Stimulated activated CD8-positive, alpha-beta memory T cell treated with anti-CD3 and anti-CD28 coated beads, Interleukin-15, amount 100 ng/mL, for 1 hour (primary cell): ENCODE data around the gene MYL2.

Source experiments
- DNase-seq: peaks from one replicate; pipeline ENCODE4 v3.0.0-alpha.2; 2020; ENCODE audit warnings: low read depth

The MYL2 gene

GRCh38 chr12:110896559-110896958 lies 23.8 kb downstream of the MYL2 start:
- no peak for DNase-seq

DNA sequence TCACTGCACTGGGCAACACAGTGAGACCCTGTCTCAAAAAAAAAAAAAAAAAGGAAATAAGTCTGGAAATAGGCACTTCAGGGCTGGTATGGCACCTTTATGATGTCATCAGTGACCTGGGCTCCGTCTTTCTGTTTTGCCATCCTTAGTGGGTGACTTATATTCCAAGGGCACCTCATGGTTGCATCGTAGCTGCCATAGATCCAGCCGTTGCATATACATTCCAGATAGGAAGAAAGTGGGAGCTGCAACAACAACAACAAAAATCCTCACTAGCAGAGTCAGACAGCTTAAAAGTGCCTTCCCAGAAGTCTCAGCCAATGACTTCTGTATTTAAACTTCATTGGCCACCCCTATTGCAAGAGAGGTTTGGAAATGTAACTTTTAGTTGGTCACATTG lies 26.4 kb downstream of the MYL2 start:
- no peak for DNase-seq

DNA sequence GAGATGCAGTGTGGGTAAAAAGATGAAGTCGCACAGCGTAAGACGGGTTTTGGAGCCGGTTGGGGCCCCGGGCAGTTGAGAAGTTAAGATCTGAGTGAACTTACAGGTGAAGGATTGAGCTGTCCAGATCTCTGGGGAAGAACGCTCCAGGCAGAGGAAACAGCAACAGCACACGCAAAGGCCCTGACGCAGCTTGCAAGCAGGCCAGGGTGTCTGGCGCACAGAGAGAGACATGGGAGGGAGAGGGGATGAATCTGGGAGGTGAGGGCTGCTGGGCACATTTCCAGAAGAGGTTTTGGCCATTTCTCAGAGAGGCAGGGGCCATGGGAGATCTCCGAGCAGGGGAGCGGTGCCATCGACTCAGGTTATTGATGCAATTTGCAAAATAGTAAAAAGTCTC lies 31.0 kb downstream of the MYL2 start:
- no peak for DNase-seq

- no peak for DNase-seq
These were observed 32.0 kb downstream of the MYL2 start for GRCh38 chr12:110888256-110888991.

GRCh38 chr12:110885152-110885840 lies 35.1 kb downstream of the MYL2 start:
- no peak for DNase-seq

DNA sequence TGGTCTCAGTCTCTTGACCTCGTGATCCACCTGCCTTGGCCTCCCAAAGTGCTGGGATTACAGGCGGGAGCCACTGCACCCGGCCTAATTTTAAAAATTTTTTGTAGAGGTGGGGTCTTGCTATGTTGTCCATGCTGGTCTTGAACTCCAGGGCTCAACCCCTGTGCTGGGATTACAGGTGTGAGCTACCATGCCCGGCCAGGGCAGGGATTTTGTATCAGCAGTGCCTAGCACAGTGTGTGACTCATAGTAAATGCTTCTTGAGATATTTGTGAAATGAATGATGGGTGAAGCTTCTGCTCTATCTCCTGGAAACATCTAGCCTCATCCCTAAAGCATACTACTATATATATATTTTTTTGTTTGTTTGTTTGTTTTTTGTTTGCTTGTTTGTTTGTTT lies 37.1 kb downstream of the MYL2 start:
- no peak for DNase-seq

DNA sequence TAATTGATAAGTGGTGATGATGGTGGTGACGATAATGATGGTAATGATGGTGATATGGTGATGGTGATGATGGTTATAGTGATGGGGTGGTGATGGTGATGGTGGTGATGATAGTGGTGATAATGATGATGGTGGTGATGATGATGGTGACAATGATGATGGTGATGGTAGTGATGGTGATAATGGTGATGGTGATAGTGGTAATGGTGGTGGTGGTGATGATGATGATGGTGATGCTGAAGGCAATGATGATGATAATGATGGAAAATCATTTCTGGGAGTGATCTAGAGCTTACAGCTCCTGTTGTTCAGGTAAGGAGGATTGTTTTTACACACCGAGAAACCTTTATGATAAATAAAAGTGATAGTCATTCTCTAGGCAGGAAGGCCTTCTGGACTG lies 39.7 kb downstream of the MYL2 start:
- no peak for DNase-seq

DNA sequence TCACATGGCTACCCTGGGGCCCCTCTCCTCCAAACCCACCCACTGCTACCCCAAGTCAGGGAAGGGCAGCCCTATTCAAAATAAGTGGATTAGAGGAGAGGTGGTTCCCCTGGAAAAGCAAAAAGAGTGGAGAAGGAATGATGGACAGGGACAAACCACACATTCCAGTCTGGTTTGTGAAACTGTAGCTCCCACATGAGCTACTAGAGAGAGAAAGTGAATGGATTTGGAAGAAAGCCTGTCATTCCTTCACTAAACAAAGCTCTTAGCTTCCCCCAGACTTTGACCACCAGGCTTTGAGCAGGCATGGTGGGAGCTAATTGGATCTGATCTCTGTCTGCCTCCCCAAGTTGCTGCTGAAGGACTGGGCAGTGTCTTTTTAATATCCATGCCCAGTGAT lies 45.6 kb downstream of the MYL2 start:
- no peak for DNase-seq

GRCh38 chr12:110874351-110874750 lies 46.0 kb downstream of the MYL2 start:
- DNase-seq, result no peak

DNA sequence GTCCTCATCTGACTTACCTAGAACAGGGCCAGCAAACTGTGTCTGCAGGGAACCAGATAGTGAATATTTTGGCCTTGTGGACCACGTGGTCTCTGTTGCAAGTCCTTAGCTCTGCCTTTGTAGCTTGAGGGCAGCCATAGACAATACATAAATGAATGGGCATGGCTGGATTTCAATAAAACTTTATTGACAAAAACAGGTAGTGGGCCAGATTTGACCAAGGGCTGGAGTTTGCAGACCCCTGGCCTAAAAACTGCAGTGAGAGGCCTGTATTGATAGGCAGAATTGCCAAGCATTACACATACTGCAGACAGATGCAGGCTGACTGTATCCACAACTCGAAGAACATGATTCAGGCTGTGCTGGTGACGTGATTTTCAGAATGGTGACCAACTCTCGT lies 48.3 kb downstream of the MYL2 start:
- DNase-seq, result no peak

DNA sequence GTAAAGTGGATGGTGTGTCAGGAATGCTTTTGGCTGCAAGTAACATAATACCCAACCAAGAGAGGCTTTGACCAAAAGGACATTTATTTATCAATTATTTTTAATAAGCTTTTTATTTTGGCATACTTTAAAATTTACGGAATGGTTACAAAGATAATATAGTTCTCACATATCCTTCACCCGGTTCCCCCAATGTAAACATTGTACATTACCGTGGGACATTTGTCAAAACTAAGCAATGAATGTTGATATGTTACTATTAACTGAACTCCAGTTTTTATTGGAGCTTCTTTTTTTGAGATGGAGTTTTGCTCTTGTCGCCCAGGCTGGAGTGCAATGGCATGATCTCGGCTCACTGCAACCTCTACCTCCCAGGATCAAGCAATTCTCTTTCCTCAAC lies 50.6 kb downstream of the MYL2 start:
- no peak for DNase-seq

- DNase-seq, result no peak
These were observed 51.4 kb downstream of the MYL2 start for GRCh38 chr12:110869026-110869425.

DNA sequence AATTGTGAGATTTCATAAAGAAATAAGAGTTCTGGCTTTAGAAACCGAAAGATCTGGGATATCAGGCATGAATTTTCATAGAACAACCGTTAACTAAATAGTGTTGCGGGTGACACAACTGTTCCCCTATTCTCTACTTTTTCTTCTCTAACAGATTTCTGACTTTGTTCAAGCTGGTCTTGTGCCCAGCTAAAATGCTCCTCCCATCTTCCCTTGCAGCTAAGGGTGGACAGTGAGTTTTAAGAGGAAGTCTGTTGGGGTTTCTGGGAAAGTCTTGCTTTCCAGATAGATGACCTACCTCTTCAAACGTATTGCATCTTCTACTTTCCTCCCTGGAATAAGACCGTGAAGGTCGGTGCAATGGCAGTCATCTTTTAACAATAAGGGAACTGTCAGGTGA lies 54.9 kb downstream of the MYL2 start:
- DNase-seq, result no peak

GRCh38 chr12:110863161-110863560 lies 57.2 kb downstream of the MYL2 start:
- DNase-seq, result no peak

- DNase-seq, result no peak
These were observed 58.0 kb downstream of the MYL2 start for GRCh38 chr12:110862329-110862728.

- DNase-seq, result no peak
These were observed 58.6 kb downstream of the MYL2 start for GRCh38 chr12:110861729-110862128.
